ENCODE data around the gene STRN. TPM values are rescaled to one million over a fixed set of nuclear protein-coding genes. Genes with fewer than 3 reads are reported as not detected.

The STRN gene
- total RNA-seq, 1 experiment from 2014 or later, result 37.4 TPM

GRCh38 chr2:36869606-36870005 lies 96.7 kb downstream of the STRN start:
- in situ Hi-C loops (cut with HindIII; ENCODE audit: low pct_unique_long_range_greater_than_20kb, low sequenced_read_pairs), result no loop called here
- Histone ChIP-seq H3K9me3 (ENCODE audit: control insufficient read depth, insufficient read depth, low read depth, low read length) (no peaks in the 10 kb centered on the region), H3K4me1 (ENCODE audit: control insufficient read depth, insufficient read depth, low read length) (no peaks in the 10 kb centered on the region), H3K27me3 (ENCODE audit: control insufficient read depth, insufficient read depth, low read length) (no peaks in the 10 kb centered on the region), H3K36me3 (ENCODE audit: control insufficient read depth, insufficient read depth, low read length) (peaks cover 10% of the 10 kb centered on the region), H3K4me3 (ENCODE audit: low read depth in 2 of 2, low read length in 2 of 2) (no peak overlapping the region), H3K27ac (ENCODE audit: low read length) (no peak overlapping the region)
- CTCF ChIA-PET, result no interaction called here
- no peak for DNase-seq (ENCODE audit: low read depth, low spot score)
- POLR2A ChIA-PET, result no interaction called here
- intact Hi-C loops (cut with micrococcal nuclease; ENCODE audit: unreplicated experiment), result no loop called here
- ATAC-seq, result no peak
- TF ChIP-seq POLR2AphosphoS5 (IDR thresholded peaks at IDR 0.05; ENCODE audit: low read depth, low read length) (no peak), REST (IDR thresholded peaks at IDR 0.05; ENCODE audit: insufficient read depth in 1 of 2, low read depth in 2 of 2, low read length in 1 of 2) (no peak), SIN3A (IDR thresholded peaks at IDR 0.05; ENCODE audit: borderline replicate concordance, insufficient read depth, low read depth, low read length) (no peak), TCF7L2 (IDR thresholded peaks at IDR 0.05; ENCODE audit: low read depth, low read length) (no peak)
- TF ChIP-seq, protein P1, sequence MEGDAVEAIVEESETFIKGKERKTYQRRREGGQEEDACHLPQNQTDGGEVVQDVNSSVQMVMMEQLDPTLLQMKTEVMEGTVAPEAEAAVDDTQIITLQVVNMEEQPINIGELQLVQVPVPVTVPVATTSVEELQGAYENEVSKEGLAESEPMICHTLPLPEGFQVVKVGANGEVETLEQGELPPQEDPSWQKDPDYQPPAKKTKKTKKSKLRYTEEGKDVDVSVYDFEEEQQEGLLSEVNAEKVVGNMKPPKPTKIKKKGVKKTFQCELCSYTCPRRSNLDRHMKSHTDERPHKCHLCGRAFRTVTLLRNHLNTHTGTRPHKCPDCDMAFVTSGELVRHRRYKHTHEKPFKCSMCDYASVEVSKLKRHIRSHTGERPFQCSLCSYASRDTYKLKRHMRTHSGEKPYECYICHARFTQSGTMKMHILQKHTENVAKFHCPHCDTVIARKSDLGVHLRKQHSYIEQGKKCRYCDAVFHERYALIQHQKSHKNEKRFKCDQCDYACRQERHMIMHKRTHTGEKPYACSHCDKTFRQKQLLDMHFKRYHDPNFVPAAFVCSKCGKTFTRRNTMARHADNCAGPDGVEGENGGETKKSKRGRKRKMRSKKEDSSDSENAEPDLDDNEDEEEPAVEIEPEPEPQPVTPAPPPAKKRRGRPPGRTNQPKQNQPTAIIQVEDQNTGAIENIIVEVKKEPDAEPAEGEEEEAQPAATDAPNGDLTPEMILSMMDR (IDR thresholded peaks at IDR 0.05), result no peak
- no TSS peak for BruUV-seq (replicated peaks)

- ATAC-seq (no peak), DNase-seq (ENCODE audit: low read depth, low spot score) (no peak)
- Histone ChIP-seq H3K36me3 (ENCODE audit: control insufficient read depth, insufficient read depth, low read length) (no peaks in the 10 kb centered on the region), H3K27me3 (ENCODE audit: control insufficient read depth, insufficient read depth, low read length) (no peaks in the 10 kb centered on the region), H3K4me3 (ENCODE audit: low read depth in 2 of 2, low read length in 2 of 2) (no peak overlapping the region), H3K4me1 (ENCODE audit: control insufficient read depth, insufficient read depth, low read length) (no peaks in the 10 kb centered on the region), H3K27ac (ENCODE audit: low read length) (no peak overlapping the region), H3K9me3 (ENCODE audit: control insufficient read depth, insufficient read depth, low read depth, low read length) (no peaks in the 10 kb centered on the region)
- intact Hi-C loops (cut with micrococcal nuclease; ENCODE audit: unreplicated experiment), result no loop called here
- TF ChIP-seq SIN3A (IDR thresholded peaks at IDR 0.05; ENCODE audit: borderline replicate concordance, insufficient read depth, low read depth, low read length) (no peak), REST (IDR thresholded peaks at IDR 0.05; ENCODE audit: insufficient read depth in 1 of 2, low read depth in 2 of 2, low read length in 1 of 2) (no peak), POLR2AphosphoS5 (IDR thresholded peaks at IDR 0.05; ENCODE audit: low read depth, low read length) (no peak), TCF7L2 (IDR thresholded peaks at IDR 0.05; ENCODE audit: low read depth, low read length) (no peak)
- TF ChIP-seq, protein P1 (IDR thresholded peaks at IDR 0.05), result no peak
- ChIA-PET POLR2A (no interaction called here), CTCF (no interaction called here)
- BruUV-seq (replicated peaks), result no TSS peak
- in situ Hi-C loops (cut with HindIII; ENCODE audit: low pct_unique_long_range_greater_than_20kb, low sequenced_read_pairs), result no loop called here
Observed at GRCh38 chr2:36861896-36862295, 104.4 kb downstream of the STRN start.
